Head of caudate nucleus (tissue), 42 donors: ENCODE data around the gene RHOB.

Experiments used
- DNase-seq, 42 donors: peaks; one replicate each; pipeline versions ENCODE4 v3.0.0 to v3.0.0-alpha.2; 2020 to 2021; ENCODE audit warnings: mixed read lengths in 7 of 42
- intact Hi-C: fragments of 100-400 bp; cut with DNase I; formaldehyde crosslinking; loops from one replicate; pipeline ENCODE4 v1.15.0; 2022

RHOB gene

GRCh38 chr2:20465716-20466394, 19.0 kb downstream of the RHOB start:
- peak in 9 of 42 donors; percentile 15 to 36 (median 23) for DNase-seq
- intact Hi-C loops, result no loop called here

- intact Hi-C loops, result no loop called here
- DNase-seq, result peak in 7 of 42 donors; percentile 9 to 28 (median 19)
Measured at GRCh38 chr2:20467789-20468548, 21.1 kb downstream of the RHOB start.

- peak in 4 of 42 donors; percentile 6 to 23 (median 13) for DNase-seq
- intact Hi-C loops, result no loop called here
Measured at GRCh38 chr2:20468549-20469500, 22.0 kb downstream of the RHOB start.

- DNase-seq, result peak in 3 of 42 donors; percentile 7 to 37 (median 21)
- intact Hi-C loops, result no loop called here
Measured at GRCh38 chr2:20469595-20469994, 22.7 kb downstream of the RHOB start.

- DNase-seq, result peak in 5 of 42 donors; percentile 2 to 30 (median 3)
- intact Hi-C loops, result no loop called here
Measured at GRCh38 chr2:20470211-20470610, 23.3 kb downstream of the RHOB start.

- DNase-seq, result peak in 4 of 42 donors; percentile 3 to 15 (median 14)
- intact Hi-C loops, result no loop called here
Measured at GRCh38 chr2:20471148-20471547, 24.3 kb downstream of the RHOB start.

GRCh38 chr2:20471902-20472559, 25.2 kb downstream of the RHOB start:
- intact Hi-C loops, result no loop called here
- peak in 4 of 42 donors; percentile 2 to 15 (median 9) for DNase-seq

- intact Hi-C loops, result no loop called here
- DNase-seq, result peak in 5 of 42 donors; percentile 2 to 34 (median 9)
Measured at GRCh38 chr2:20472569-20472968, 25.7 kb downstream of the RHOB start.

- DNase-seq, result peak in 5 of 42 donors; percentile 7 to 38 (median 13)
- intact Hi-C loops, result no loop called here
Measured at GRCh38 chr2:20473128-20473527, 26.3 kb downstream of the RHOB start.

- intact Hi-C loops, result no loop called here
- peak in 4 of 42 donors; percentile 5 to 27 (median 15) for DNase-seq
Measured at GRCh38 chr2:20474757-20475566, 28.1 kb downstream of the RHOB start.

- peak in 2 of 42 donors; percentile 9 to 10 for DNase-seq
- intact Hi-C loops, result no loop called here
Measured at GRCh38 chr2:20475567-20475952, 28.7 kb downstream of the RHOB start.

- intact Hi-C loops, result no loop called here
- DNase-seq, result no peak
Measured at GRCh38 chr2:20476481-20476880, 29.6 kb downstream of the RHOB start.

- intact Hi-C loops, result no loop called here
- DNase-seq, result peak in 5 of 42 donors; percentile 6 to 15 (median 10)
Measured at GRCh38 chr2:20476950-20477349, 30.1 kb downstream of the RHOB start.

- peak in 15 of 42 donors; percentile 16 to 70 (median 35) for DNase-seq
- intact Hi-C loops, result no loop called here
Measured at GRCh38 chr2:20478961-20479360, 32.1 kb downstream of the RHOB start.

GRCh38 chr2:20479835-20480234, 33.0 kb downstream of the RHOB start:
- intact Hi-C loops, result no loop called here
- DNase-seq, result peak in 5 of 42 donors; percentile 4 to 14 (median 7)

- no peak for DNase-seq
- intact Hi-C loops, result no loop called here
Measured at GRCh38 chr2:20480913-20481312, 34.0 kb downstream of the RHOB start.

- intact Hi-C loops, result no loop called here
- DNase-seq, result peak in 2 of 42 donors; percentile 5 to 8
Measured at GRCh38 chr2:20481798-20482405, 35.0 kb downstream of the RHOB start.
